Measurements from ENCODE around the gene GSTM4.
"Not testable (repeated sequence)": the region's sequence is repeated elsewhere in the genome, so short reads cannot be mapped to it uniquely, and the experiment has no call there.

DNA sequence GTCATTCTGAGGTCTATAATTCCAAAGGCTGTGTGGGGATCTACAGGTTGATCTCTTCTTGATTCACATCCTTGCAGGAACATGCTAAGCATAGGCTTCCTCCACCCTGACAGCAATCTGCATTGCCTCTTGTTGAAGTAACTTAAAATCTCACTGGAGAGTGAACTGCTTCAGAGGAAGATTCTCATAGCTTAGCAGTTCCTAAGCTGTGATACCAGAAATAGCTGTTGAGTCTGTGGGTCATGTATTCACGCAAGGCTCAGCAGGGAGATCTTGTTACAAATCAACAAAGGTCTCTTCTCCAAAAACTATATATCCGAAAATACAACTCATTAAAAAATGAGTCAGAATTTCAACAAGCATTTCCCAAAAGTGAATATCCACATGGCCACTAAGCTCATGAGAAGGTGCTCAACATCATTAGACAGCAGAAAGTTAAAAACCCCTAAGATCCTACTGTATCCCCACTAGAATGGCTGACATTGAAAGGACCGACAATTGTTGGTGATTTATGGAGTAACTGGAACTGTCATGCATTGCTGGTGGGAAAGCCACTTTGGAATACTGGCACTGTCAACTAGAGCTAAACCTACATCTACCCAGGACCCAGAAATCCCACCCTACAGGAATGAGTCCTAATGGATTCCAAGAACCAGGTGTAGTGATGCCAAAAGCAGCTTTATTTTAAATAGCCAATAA, 20.9 kb downstream of the GSTM4 start:
- TF ChIP-seq, protein P1, sequence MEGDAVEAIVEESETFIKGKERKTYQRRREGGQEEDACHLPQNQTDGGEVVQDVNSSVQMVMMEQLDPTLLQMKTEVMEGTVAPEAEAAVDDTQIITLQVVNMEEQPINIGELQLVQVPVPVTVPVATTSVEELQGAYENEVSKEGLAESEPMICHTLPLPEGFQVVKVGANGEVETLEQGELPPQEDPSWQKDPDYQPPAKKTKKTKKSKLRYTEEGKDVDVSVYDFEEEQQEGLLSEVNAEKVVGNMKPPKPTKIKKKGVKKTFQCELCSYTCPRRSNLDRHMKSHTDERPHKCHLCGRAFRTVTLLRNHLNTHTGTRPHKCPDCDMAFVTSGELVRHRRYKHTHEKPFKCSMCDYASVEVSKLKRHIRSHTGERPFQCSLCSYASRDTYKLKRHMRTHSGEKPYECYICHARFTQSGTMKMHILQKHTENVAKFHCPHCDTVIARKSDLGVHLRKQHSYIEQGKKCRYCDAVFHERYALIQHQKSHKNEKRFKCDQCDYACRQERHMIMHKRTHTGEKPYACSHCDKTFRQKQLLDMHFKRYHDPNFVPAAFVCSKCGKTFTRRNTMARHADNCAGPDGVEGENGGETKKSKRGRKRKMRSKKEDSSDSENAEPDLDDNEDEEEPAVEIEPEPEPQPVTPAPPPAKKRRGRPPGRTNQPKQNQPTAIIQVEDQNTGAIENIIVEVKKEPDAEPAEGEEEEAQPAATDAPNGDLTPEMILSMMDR (IDR thresholded peaks at IDR 0.05; ENCODE audit: control extremely low read depth in 1 of 3, insufficient read depth in 1 of 3, low read depth in 1 of 3, low read length in 3 of 3): not testable (repeated sequence)
- TF ChIP-seq POLR2A (IDR thresholded peaks at IDR 0.05; ENCODE audit: control extremely low read depth in 1 of 2, low read depth in 2 of 2, low read length in 2 of 2); HDAC6 (IDR thresholded peaks at IDR 0.05; ENCODE audit: low read depth, low read length); CTBP2 (IDR thresholded peaks at IDR 0.05; ENCODE audit: borderline replicate concordance, insufficient read depth, insufficient read length, low read length); CHD2 (IDR thresholded peaks at IDR 0.05; ENCODE audit: low read length); RAD21 (IDR thresholded peaks at IDR 0.05 in 1 of 2, conservative IDR thresholded peaks at IDR 0.05 in 1 of 2; ENCODE audit: low read depth in 2 of 2, low read length in 2 of 2); EP300 (IDR thresholded peaks at IDR 0.05; ENCODE audit: borderline replicate concordance in 1 of 2, low read depth in 2 of 2, low read length in 2 of 2); JUN (IDR thresholded peaks at IDR 0.05; ENCODE audit: low read depth, low read length); CHD1 (IDR thresholded peaks at IDR 0.05; ENCODE audit: low read depth, low read length); TCF12 (IDR thresholded peaks at IDR 0.05; ENCODE audit: low read depth, low read length); EZH2 (IDR thresholded peaks at IDR 0.05; ENCODE audit: low read depth, low read length, severe bottlenecking); HDAC2 (IDR thresholded peaks at IDR 0.05; ENCODE audit: borderline replicate concordance in 1 of 2, low read depth in 2 of 2, low read length in 2 of 2); MAX (IDR thresholded peaks at IDR 0.05): not testable (repeated sequence)
